Ishikawa (cell line): ENCODE results near the gene EPB41.

Experiments used
- EP300 ChIP-seq: IDR thresholded peaks from 2 replicates; pipeline ENCODE4 v1.6.1; 2012; ENCODE audit warnings: borderline replicate concordance
- FOXM1 ChIP-seq: IDR thresholded peaks from 2 replicates; pipeline ENCODE4 v1.6.1; 2012; ENCODE audit warnings: low read depth, borderline replicate concordance

GRCh38 chr1:28890435-28890834, 23.9 kb upstream of the EPB41 start:
- no peak for TF ChIP-seq EP300
- TF ChIP-seq FOXM1, result no peak
